Right ventricle myocardium inferior (tissue), 1 donor: Measurements from ENCODE around the gene RIMKLB. TPM values are rescaled to one million over a fixed set of nuclear protein-coding genes. Genes with fewer than 3 reads are reported as not detected.
"Not testable (repeated sequence)": the region's sequence is repeated elsewhere in the genome, so short reads cannot be mapped to it uniquely, and the experiment has no call there.

ENCODE experiments used
- ATAC-seq: fragments of 200-7000 bp; cut with Tn5 transposase; one replicate; pipeline ENCODE4 v1.9.1; 2020; ENCODE audit warnings: mild to moderate bottlenecking, moderate library complexity
- DNase-seq: peaks from one replicate; pipeline ENCODE4 v3.0.0; 2021; ENCODE audit errors: missing footprints
- intact Hi-C: fragments of 100-400 bp; cut with DNase I; formaldehyde crosslinking; loops from one replicate; pipeline ENCODE4 v1.11.0; 2022
- total RNA-seq: library from RNA; stranded (reverse); fragmentation: NEBNext Ultra II Directional; extraction: Animal tissue kit (Norgen Biotek cat#: 25700); gene quantifications from one replicate; pipeline ENCODE4 v1.2.1, GENCODE V29; 2021
- donor health status: DM: no; HTN: yes; CAD: no; lungs with severe emphysema.

Gene RIMKLB
- total RNA-seq, 1 donor from 2014 or later, result 12.5 TPM

DNA sequence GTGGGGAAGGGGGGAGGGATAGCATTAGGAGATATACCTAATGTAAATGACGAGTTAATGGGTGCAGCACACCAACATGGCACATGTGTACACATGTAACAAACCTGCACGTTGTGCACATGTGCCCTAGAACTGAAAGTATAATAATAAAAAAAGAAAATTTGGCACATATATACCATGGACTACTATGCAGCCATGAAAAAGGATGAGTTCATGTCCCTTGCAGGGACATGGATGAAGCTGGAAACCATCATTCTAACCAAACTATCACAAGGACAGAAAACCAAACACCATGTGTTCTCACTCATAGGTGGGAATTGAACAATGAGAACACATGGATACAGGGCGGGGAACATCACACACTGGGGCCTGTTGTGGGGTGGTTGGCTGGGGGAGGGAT is 103.4 kb downstream of the RIMKLB start:
- ATAC-seq, intact Hi-C loops, DNase-seq: not testable (repeated sequence)

DNA sequence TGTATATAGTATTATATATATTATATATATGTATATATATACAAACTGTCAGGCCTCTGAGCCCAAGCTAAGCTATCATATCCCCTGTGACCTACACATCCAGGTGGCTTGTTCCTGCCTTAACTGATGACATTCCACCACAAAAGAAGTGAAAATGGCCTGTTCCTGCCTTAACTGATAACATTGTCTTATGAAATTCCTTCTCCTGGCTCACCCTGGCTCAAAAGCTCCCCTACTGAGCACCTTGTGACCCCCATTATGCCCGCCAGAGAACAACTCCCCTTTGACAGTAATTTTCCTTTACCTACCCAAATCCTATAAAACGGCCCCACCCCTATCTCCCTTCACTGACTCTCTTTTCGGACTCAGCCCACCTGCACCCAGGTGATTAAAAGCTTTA is 107.0 kb downstream of the RIMKLB start:
- DNase-seq, ATAC-seq, intact Hi-C loops: not testable (repeated sequence)

DNA sequence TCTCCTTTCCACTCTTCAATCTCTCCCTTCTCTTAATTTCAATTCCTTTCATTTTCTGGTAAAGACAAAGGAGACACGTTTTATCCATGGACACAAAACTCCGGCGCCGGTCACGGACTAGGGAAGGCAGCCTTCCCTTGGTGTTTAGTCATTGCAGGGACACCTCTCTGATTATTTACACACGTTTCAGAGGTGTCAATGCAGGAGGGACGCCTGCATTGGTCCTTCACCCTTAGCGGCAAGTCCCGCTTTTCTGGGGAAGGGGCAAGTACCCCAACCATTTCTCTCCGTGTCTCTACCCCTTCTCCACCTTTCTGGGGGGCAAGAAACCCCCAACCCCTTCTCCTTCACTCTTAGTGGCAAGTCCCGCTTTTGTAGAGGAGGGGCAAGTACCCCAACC is 107.7 kb downstream of the RIMKLB start:
- intact Hi-C loops, ATAC-seq, DNase-seq: not testable (repeated sequence)

DNA sequence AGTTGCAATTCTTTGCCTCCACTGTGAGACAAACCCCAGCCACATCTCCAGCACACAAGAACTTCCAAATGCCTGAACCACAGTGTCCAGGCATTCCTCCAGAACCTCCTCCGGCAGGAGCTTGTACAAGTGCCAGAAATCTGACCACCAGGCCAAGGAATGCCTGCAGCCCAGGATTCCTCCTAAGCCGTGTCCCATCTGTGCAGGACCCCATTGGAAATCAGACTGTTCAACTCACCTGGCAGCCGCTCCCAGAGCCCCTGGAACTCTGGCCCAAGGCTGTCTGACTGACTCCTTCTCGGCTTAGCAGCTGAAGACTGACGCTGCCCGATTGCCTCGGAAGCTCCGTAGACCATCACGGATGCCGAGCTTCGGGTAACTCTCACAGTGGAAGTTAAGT is 109.3 kb downstream of the RIMKLB start:
- ATAC-seq, DNase-seq, intact Hi-C loops: not testable (repeated sequence)

DNA sequence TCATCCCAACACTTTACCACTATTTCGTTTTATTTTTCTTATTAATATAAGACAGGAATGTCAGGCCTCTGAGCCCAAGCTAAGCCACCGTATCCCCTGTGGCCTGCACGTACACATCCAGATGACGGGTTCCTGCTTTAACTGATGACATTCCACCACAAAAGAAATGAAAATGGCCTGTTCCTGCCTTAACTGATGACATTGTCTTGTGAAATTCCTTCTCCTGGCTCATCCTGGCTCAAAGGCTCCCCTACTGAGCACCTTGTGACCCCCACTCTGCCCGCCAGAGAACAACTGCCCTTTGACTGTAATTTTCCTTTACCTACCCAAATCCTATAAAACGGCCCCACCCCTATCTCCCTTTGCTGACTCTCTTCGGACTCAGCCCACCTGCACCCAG is 112.3 kb downstream of the RIMKLB start:
- ATAC-seq, intact Hi-C loops, DNase-seq: not testable (repeated sequence)

DNA sequence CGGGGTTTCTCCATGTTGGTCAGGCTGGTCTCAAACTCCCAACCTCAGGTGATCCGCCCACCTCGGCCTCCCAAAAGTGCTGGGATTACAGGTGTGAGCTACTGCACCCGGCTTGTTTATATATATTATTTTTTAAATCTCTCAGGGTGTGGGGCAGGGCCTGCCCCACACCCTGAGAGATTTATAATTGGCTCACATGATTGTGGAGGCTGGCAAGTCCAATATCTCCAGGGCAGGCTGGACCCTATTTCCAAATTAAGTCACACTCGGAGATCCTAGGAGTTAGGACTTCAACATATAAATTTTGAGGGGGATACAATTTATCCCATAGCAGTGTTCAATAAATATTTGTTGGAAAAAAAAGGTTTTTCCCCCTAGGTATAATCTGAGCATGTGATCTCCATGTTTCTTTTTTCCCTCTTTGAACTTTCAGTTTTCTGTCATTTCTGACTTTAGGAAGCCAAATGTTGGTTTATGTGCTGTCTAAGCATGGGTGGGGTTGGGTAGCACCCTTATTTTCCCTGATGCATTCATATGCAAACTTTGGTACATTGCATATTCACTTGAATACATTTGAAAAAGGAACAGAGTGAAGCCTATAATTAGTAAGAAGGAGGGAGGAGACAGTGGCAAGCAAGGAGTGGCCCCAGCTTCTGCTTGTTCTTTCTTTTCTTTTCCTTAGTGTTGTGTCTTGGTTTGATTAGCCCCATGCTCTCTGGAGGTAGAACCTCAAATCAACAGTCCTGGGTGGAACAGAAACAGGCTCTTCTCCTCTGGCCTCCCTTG is 116.0 kb downstream of the RIMKLB start:
- ATAC-seq, result no peak
- no peak for DNase-seq
- intact Hi-C loops, result no loop called here

DNA sequence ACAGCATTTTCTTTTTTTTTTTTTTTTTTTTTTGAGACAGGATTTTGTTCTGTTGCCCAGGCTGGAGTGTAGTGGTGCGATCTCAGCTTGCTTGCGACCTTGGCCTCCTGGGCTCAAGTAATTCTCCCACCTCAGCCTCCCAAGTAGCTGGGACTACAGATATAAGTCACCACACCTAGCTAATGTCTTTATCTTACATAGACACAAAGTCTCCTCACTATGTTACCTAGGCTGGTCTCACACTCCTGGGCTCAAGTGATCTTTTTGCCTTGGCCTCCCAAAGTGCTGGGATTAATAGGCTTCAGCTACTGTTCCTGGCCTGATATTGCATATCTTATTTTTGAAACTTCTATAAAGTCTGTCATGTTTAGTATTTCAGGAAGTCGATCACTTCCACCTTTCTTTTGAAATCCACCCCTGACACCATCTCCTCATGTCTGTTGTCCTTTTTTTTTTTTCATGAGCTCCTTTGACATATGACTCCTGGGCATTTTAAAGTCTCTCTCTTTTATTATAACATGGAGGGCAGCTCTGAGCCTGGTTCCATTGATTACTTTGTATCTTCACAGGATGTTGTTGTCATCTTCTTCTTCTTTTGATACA is 118.8 kb downstream of the RIMKLB start:
- intact Hi-C loops, result no loop called here
- DNase-seq (no peak), ATAC-seq (no peak)

DNA sequence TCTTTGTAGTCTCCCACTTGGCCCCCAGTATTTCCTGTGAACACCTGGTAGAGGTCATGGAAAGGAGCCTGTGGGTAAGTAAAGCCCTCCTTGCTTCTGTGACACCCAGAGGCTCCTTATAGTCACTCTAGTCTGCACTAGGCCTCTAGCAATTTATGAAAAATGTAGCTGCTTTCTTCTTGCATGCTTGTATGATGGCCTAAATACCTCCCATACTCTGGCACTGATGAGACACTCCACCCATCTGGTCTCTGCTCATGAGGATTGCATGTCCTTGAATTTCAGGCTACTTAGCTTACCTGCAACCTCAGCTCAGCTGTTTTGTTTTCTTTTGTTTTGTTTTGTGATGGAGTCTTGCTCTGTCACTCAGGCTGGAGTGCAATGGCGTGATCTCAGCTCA is 120.1 kb downstream of the RIMKLB start:
- intact Hi-C loops, result no loop called here
- ATAC-seq (no peak), DNase-seq (no peak)

DNA sequence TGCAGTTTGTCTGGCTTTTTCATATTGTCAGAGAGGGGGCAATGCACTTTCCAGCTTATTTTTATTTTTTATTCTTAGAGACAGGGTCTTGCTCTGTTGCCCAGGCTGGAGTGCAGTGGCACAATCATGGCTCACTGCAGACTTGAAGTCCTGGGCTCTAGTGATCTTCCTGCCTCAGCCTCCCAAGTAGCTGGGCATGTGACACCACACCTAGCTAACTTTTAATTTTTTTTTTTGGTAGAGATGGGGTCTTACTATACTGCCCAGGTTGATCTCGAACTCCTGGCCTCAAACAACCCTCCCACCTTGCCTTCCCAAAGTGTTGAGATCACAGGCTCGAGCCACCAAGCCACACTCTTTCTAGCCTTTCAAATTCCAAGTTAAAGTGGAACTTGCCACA is 120.7 kb downstream of the RIMKLB start:
- ATAC-seq (no peak), DNase-seq (no peak)
- intact Hi-C loops, result no loop called here

DNA sequence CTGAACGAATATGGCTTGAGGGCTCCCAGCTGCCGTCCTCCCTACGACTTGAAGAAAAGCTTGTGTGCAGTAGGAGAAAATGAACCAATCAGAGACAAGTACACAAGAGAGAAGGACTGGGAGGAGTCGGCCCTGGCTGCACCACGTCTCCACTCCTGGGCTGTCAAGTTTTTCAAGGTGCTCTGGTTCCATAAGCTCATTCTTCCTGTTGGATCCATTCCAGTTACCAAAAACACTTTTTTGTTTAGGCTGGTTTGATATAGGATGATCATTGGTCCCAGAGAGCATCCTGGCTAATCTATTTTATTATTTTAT is 121.8 kb downstream of the RIMKLB start:
- DNase-seq, result no peak
- ATAC-seq, result no peak
- intact Hi-C loops, result no loop called here

DNA sequence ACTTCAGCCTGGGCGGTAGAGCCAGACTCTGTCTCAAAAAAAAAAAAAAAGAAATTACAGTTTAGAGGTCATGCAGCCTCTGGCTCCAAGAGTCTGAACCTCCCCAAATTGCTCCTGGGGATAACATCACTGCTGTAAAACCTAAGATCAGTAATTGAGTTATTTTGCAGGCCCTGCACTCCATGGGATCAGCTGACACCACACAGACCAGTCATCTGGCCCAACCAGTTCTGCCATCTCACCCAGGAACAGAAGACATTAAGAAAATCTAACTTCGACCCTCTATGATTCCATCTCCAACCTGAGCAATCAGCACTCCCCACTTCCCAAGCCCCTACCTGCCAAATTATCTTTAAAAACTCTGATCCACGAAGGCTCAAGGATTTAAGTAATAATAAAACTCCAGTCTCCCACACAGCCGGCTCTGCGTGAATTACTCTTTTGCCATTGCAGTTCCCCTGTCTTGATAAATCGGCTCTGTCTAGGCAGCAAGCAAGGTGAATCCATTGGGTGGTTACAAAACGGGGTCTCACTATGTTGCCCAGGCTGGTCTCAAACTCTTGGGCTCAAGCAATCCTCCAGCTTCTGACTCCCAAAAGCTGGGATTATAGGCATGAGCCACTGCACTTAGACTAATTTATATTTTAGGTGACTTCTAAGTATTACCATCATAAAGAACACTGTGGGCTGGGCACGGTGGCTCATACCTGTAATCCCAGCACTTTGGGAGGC is 123.1 kb downstream of the RIMKLB start:
- ATAC-seq, intact Hi-C loops, DNase-seq: not testable (repeated sequence)

DNA sequence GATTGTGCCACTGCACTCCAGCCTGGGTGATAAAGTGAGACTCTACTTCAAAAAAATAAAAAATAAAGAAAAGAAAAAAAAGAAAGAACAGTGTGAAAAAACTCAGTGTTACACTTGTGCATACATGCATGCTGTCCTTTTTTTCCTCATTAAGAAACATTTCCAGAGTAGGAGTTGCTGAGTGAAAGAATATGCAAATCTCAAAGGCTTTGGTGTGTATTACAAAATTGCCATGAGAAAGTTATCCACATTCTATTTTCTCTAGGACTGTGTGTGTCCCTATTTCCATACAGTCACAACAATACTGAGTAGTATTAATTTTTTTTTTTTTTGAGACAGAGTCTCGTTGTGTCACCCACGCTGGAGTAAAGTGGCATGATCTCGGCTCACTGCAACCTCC is 123.8 kb downstream of the RIMKLB start:
- ATAC-seq (no peak), DNase-seq (no peak)
- intact Hi-C loops, result no loop called here

DNA sequence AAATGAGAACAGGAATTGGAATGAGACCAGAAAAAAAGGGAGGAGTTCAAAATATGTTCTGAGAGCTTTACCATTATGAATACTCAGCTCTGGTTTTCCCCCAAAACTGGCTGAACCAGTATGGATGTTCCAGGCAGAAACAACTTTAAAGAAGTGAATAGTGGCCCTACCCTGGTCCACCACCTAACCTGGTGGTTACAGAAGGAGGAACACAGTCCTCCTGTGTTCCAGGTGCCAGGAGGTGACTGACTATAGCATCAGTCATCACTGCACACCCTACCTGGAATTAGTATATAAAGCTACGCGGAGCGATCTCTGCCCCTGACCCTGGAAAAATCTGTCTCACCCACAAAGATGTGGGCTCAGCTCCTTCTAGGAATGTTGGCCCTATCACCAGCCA is 124.5 kb downstream of the RIMKLB start, which contains the start of gene A2ML1:
A2ML1 (plus strand) TSS at position 324 of the 400 bp plus-strand sequence; CDS start at position 355, 31 bp downstream.
- intact Hi-C loops, result loop anchor here (2.0 kb wide), 1 partner anchor 141 kb away; no protein-coding TSS in a partner anchor
- ATAC-seq, result no peak

DNA sequence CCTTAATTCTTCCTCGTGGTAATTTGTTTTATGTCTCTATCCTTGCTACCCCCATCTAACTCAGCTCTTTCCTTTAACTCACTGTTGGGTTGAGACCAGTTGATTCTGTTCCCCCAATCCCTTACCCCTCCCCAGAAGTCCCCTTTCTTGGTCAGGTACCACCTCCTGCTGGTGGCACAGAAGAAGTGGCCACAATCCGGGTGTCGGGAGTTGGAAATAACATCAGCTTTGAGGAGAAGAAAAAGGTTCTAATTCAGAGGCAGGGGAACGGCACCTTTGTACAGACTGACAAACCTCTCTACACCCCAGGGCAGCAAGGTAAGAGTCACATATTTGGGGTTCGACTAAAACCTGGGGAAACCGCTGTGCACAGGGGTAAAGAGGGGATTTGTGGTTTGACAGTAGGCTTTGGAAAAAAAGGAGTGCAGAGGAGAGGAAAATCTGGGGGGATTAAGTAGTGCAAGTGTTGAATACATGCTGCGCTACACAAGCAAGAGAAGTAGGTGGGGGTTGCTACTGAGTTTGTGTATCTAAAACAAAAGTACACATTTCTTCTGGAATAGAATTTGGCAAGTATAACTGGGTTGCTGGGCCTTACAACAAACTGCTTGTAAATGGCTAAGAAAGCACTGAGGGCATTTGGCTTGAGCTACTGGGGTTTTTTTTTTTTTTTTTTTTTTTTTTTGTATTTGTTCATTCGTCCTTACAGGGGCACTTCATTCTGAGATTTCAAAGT is 125.9 kb downstream of the RIMKLB start:
- intact Hi-C loops, result loop anchor here (2.0 kb wide), 1 partner anchor 143 kb away; no protein-coding TSS in a partner anchor
- DNase-seq, result no peak
- no peak for ATAC-seq

More for the DNA sequence above, 124.5 kb downstream of the RIMKLB start, which contains the start of gene A2ML1:
- DNase-seq, result no peak

DNA sequence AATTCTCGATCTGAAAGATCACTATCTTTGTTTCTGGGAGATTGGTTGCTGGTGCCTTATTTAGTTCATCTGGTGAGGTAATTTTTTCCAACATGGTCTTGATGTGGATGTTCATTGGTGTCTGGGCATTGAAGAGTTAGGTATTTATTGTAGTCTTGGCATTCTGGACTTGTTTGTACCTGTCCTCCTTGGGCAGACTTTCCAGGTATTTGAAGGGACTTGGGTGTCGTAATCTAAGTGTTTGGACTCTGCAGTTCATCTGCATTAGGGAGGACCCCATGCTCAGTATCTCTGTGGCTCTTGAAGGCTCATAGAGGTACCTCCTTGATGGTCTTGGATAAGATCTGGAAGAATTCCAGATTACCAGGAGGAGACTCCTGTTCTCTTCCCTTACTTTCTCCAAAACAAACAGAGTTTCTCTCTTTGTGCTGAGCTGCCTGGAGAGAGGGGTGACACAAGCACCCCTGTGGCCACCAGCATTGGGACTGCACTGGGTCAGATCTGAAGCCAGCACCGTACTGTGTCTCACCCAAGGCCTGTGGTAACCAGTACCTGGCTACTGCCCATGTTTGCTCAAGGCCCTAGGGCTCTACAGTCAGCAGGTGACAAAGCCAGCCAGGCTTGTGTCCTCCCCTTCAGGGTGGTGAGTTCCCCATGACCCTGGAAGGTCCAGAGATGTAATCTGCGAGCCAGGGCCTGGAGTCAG is 129.9 kb downstream of the RIMKLB start:
- ATAC-seq (no peak), DNase-seq (no peak)
- intact Hi-C loops, result no loop called here

DNA sequence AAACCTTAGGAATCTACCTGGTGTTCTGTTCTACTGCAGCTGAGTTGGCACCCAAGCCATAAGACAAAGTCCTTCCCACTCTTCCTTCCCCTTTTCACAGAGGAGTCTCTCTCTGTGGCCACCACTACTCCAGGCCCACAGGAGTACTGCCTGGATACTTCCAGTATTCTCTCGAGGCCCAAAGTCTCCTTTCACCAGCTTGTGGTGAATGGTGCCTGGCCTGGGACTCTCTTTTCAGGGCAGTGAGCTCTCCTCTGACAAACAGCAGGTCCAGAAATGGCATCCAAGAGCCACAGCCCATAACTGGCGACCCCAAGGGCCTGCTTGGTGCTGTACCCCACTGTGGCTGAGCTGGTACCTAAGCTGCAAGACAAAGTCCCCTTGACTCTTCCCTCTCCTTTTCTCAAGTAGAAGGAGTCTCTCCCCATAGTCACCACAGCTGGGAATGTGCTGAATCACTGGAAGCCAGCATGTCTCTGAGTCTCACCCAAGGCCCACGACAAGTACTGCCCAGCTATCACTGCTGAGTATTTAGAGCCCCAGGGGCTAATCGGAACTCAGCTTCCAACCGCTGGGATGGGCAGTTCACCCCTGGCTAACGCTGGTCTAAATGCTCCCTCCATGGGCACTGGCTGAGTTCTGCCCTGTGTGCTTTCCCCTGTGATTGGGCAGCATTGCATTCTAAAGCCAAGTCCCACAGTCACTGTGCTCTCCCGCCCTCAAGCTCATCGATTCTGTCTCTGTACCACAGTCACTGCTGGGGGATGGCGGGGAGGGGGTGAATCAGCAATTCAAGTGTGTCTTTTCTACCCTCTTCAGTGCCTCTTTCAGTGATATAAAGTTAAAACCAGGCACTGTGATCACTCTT is 130.7 kb downstream of the RIMKLB start:
- intact Hi-C loops, result no loop called here
- ATAC-seq (no peak), DNase-seq (no peak)

DNA sequence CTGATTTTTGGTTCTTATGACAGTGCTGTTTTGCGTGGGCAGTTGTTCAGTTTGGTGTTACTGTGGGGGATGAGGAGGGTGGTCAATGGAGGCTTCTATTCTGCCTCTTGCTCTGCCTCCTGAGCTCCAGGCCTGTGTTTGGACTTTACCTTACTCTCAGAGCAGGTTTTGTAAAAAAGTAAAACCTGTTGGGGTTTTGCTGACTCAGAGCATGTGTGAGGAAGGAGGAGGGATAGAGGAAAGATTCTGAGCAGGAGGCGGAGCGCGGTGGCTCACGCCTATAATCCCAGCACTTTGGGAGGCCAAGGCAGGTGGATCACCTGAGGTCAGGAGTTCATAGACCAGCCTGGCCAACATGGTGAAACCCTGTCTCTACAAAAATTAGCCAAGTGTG is 131.3 kb downstream of the RIMKLB start:
- ATAC-seq, result no peak
- intact Hi-C loops, result no loop called here

More for the DNA sequence above, 131.3 kb downstream of the RIMKLB start:
- DNase-seq, result no peak
